ENCODE results near the gene TMEM94. TPM values are rescaled to one million over a fixed set of nuclear protein-coding genes. Genes with fewer than 3 reads are reported as not detected.

The TMEM94 gene
- total and polyA plus RNA-seq, 12 donors = 25.6 to 66.7 (median 41.3) TPM

- intact Hi-C loops (cut with DNase I) = loop anchor here in 8 of 10 donors (5.0 to 10.0 kb wide), 3 partner anchors 71 to 91 kb away; partner anchors contain the start of gene MYO15B (in 5 of the 8)
- H3K27ac ChIP-seq = peak within 1 kb of the TSS; percentile 81 to 98 (median 92)
- H3K9me3 ChIP-seq = no peaks in the 10 kb centered on the region
- no peak for TF ChIP-seq CTCF (IDR thresholded peaks at IDR 0.05)
- peaks cover 0 to 45% (median 3%) of the 10 kb centered on the region in 9 donors for H3K36me3 ChIP-seq
- peaks cover 0 to 13% (median 0%) of the 10 kb centered on the region in 7 donors for H3K27me3 ChIP-seq
- WGBS, 2 donors = 0 to 1% methylated on average over 30 to 45 of the region's 45 CpGs
- H3K4me1 ChIP-seq = peaks cover 15 to 53% (median 46%) of the 10 kb centered on the region in 9 donors
- ATAC-seq (peak; percentile 85 to 92 (median 90)), DNase-seq (peak; percentile 95 to 97)
- H3K4me3 ChIP-seq = peak within 1 kb of the TSS; percentile 79 to 98 (median 93)
Measured at GRCh38 chr17:75516255-75516618, 59.8 kb downstream of the TMEM94 start, which contains the start of gene TSEN54. Gene TSEN54 (plus strand): TSS chr17:75516528. CDS start chr17:75516561, 33 bp downstream.

GRCh38 chr17:75516619-75517296 lies 60.3 kb downstream of the TMEM94 start:
- intact Hi-C loops (cut with DNase I) = loop anchor here in 8 of 10 donors (5.0 to 10.0 kb wide), 3 partner anchors 71 to 92 kb away; partner anchors contain the start of gene MYO15B (in 5 of the 8)
- H3K9me3 ChIP-seq = no peaks in the 10 kb centered on the region
- no peak for TF ChIP-seq CTCF (IDR thresholded peaks at IDR 0.05)
- H3K36me3 ChIP-seq = peaks cover 0 to 43% (median 3%) of the 10 kb centered on the region in 9 donors
- peak overlapping the region; percentile 61 to 98 (median 90) for H3K4me3 ChIP-seq
- WGBS, 2 donors = 1% methylated on average over 56 to 65 of the region's 65 CpGs
- peak overlapping the region in 9 of 10 donors; percentile 58 to 98 (median 75) for H3K27ac ChIP-seq
- ATAC-seq = no peak
- DNase-seq = peak in 1 of 2 donors; percentile 54
- peaks cover 0 to 13% (median 0%) of the 10 kb centered on the region in 7 donors for H3K27me3 ChIP-seq
- H3K4me1 ChIP-seq = peaks cover 10 to 47% (median 40%) of the 10 kb centered on the region in 9 donors

GRCh38 chr17:75517297-75517865 lies 60.9 kb downstream of the TMEM94 start:
- 38 to 42% methylated on average over 10 of the region's 10 CpGs for WGBS, 2 donors
- no peak for DNase-seq
- peak overlapping the region in 2 of 10 donors; percentile 58 to 75 for H3K27ac ChIP-seq

More at GRCh38 chr17:75517297-75517865, 60.9 kb downstream of the TMEM94 start:
- H3K4me3 ChIP-seq = peak overlapping the region; percentile 61 to 98 (median 90)
- peaks cover 0 to 13% (median 0%) of the 10 kb centered on the region in 7 donors for H3K27me3 ChIP-seq
- peaks cover 9 to 41% (median 35%) of the 10 kb centered on the region in 9 donors for H3K4me1 ChIP-seq
- H3K36me3 ChIP-seq = peaks cover 0 to 43% (median 3%) of the 10 kb centered on the region in 9 donors
- no peak for TF ChIP-seq CTCF (IDR thresholded peaks at IDR 0.05)
- intact Hi-C loops (cut with DNase I) = loop anchor here in 8 of 10 donors (5.0 to 10.0 kb wide), 3 partner anchors 70 to 93 kb away; partner anchors contain the start of gene MYO15B (in 5 of the 8)
- ATAC-seq = no peak
- H3K9me3 ChIP-seq = no peaks in the 10 kb centered on the region
